ENCODE measurements around the gene NT5DC1.

DNA sequence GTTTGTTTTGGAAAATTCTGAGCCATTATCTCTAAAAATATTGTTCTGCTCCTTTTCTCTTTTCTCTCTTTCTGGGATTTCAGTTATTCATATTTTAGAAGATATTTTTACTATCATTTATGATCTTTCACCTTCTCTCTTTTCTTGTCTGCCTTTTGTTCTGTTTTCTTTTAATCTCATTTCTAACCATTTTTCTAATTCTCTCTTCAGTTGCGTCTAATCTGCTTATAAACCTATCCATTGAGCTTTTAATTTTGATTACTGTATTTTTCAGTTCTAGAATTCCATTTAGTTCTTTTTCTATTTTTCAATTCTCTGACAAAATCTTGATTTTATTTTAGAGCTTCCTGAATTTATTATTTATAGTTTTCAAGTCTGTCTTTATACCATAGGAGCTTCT, 67.5 kb downstream of the NT5DC1 start:
- TF ChIP-seq, protein P1, sequence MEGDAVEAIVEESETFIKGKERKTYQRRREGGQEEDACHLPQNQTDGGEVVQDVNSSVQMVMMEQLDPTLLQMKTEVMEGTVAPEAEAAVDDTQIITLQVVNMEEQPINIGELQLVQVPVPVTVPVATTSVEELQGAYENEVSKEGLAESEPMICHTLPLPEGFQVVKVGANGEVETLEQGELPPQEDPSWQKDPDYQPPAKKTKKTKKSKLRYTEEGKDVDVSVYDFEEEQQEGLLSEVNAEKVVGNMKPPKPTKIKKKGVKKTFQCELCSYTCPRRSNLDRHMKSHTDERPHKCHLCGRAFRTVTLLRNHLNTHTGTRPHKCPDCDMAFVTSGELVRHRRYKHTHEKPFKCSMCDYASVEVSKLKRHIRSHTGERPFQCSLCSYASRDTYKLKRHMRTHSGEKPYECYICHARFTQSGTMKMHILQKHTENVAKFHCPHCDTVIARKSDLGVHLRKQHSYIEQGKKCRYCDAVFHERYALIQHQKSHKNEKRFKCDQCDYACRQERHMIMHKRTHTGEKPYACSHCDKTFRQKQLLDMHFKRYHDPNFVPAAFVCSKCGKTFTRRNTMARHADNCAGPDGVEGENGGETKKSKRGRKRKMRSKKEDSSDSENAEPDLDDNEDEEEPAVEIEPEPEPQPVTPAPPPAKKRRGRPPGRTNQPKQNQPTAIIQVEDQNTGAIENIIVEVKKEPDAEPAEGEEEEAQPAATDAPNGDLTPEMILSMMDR (IDR thresholded peaks at IDR 0.05; ENCODE audit: insufficient read depth, low read depth, low read length): no peak
- no peak for TF ChIP-seq EZH2 (IDR thresholded peaks at IDR 0.05; ENCODE audit: insufficient read depth, low read length)

Measured in astrocyte (in vitro differentiated cells and primary cell).